ENCODE data around the gene KNG1. TPM values are rescaled to one million over a fixed set of nuclear protein-coding genes. Genes with fewer than 3 reads are reported as not detected.

KNG1 gene
- not detected in 2 replicates for total RNA-seq

DNA sequence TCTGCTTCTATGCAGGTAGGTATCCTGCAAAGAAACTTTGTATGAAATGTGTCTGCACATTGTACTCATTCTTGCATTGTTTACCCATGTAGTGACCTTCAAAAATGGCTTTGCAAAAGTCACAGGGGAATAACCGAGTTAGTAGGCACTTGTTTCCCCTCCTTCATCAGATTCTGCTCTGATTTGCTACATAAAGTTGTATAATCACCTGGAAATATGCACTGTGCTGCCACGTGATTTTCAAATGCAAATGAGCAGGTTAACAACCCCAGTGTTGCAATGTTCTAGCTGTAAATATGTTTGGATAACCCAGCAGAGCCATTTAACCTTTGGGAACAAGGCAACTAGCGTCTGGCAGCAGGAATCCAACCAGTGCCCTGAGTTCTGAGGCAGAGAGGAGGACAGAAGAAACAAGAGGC is at the start of gene KNG1:
Gene KNG1, plus strand, starts transcription at position 321 of the 419 bp plus-strand sequence. CDS start 184 bp downstream, outside the sequence.
- Histone ChIP-seq H3K36me3 (ENCODE audit: control insufficient read depth, insufficient read depth, low read length) (no peaks in the 10 kb centered on the region), H3K4me3 (ENCODE audit: low read depth, low read length) (no peak within 1 kb of the TSS), H3K27me3 (ENCODE audit: control insufficient read depth, insufficient read depth, low read length) (no peaks in the 10 kb centered on the region)
- no peak for DNase-seq (ENCODE audit: low read depth)
- TF ChIP-seq, protein P1, sequence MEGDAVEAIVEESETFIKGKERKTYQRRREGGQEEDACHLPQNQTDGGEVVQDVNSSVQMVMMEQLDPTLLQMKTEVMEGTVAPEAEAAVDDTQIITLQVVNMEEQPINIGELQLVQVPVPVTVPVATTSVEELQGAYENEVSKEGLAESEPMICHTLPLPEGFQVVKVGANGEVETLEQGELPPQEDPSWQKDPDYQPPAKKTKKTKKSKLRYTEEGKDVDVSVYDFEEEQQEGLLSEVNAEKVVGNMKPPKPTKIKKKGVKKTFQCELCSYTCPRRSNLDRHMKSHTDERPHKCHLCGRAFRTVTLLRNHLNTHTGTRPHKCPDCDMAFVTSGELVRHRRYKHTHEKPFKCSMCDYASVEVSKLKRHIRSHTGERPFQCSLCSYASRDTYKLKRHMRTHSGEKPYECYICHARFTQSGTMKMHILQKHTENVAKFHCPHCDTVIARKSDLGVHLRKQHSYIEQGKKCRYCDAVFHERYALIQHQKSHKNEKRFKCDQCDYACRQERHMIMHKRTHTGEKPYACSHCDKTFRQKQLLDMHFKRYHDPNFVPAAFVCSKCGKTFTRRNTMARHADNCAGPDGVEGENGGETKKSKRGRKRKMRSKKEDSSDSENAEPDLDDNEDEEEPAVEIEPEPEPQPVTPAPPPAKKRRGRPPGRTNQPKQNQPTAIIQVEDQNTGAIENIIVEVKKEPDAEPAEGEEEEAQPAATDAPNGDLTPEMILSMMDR (IDR thresholded peaks at IDR 0.05; ENCODE audit: insufficient read depth, low read length, poor library complexity, severe bottlenecking) = no peak

DNA sequence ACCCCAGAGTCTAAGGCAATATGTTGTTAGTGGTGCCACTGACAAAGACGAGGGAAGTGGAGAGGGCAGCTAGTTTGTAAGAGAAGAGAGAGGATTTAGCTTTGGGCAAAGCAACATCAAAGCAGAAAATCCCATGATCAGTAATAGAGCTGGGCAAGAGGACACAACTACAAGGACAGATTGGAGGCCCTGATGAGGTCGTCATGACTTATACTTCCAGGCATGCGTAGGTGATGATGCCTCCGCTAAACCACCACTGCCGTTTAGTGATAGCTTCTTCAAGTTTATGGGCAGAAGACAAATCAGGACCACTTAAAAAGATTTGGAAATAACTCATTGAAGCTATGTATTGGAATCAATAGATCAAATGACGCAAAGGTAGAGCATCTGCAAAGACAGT is 48.7 kb upstream of the KNG1 start:
- DNase-seq (ENCODE audit: low read depth) = no peak
- Histone ChIP-seq H3K4me3 (ENCODE audit: low read depth, low read length) (no peak overlapping the region), H3K36me3 (ENCODE audit: control insufficient read depth, insufficient read depth, low read length) (no peaks in the 10 kb centered on the region), H3K27me3 (ENCODE audit: control insufficient read depth, insufficient read depth, low read length) (peaks cover 3% of the 10 kb centered on the region)
- TF ChIP-seq, protein P1 (IDR thresholded peaks at IDR 0.05; ENCODE audit: insufficient read depth, low read length, poor library complexity, severe bottlenecking) = no peak

DNA sequence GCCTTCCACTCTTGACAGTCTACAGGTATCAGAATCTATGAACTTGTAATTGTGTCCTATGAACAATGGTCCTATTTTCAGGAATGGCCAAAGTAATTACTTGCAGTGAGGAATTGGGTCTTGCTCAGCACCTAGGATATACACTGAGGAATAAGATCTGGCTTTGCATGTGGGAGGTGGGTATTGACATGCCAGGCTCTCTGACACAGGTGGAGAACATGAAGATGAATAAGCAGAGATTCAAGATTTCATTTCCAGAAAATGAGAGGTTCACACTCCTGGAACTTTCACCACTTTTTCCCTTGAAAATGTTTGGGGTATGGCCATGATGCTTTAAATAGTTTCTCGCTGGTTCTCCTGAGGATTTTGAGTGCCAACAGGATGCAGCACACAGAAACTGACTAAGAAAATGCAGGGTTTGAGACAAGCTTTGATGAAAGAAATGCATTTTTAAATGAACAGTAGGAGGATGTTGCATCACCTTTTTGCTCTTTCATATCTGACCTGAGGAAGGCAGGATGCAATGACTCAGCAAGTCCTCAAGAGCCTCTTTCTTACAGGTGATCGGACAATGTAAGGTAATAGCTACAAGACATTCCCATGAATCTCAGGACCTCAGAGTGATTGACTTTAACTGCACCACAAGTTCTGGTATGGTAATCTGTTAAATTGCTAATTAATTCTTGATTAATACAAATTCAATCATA is 47.6 kb upstream of the KNG1 start:
- H3K4me3 ChIP-seq (ENCODE audit: low read depth, low read length) = no peak overlapping the region
- peaks cover 4% of the 10 kb centered on the region for H3K27me3 ChIP-seq (ENCODE audit: control insufficient read depth, insufficient read depth, low read length)
- no peaks in the 10 kb centered on the region for H3K36me3 ChIP-seq (ENCODE audit: control insufficient read depth, insufficient read depth, low read length)
- TF ChIP-seq, protein P1 (IDR thresholded peaks at IDR 0.05; ENCODE audit: insufficient read depth, low read length, poor library complexity, severe bottlenecking) = no peak
- DNase-seq (ENCODE audit: low read depth) = no peak

DNA sequence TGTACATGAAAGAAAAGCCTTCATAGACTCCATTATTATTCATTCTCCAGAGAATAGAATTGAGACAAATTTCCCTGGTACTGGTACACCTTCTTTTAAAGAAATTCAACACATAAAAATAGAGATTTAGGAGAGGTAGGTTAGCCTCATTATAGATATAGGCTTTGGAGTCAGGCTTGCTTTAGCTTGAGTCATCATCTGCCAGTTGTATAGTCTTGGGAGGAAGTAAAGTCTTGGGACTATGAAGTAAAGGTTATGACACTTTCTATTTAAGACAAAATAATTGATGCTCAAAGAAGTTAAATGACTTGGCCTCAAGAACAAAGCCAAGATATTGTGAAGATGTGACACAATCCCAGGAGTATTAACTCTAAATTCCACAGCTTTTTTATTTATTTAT is 47.0 kb upstream of the KNG1 start:
- DNase-seq (ENCODE audit: low read depth) = no peak
- Histone ChIP-seq H3K36me3 (ENCODE audit: control insufficient read depth, insufficient read depth, low read length) (no peaks in the 10 kb centered on the region), H3K4me3 (ENCODE audit: low read depth, low read length) (no peak overlapping the region), H3K27me3 (ENCODE audit: control insufficient read depth, insufficient read depth, low read length) (peaks cover 5% of the 10 kb centered on the region)
- TF ChIP-seq, protein P1 (IDR thresholded peaks at IDR 0.05; ENCODE audit: insufficient read depth, low read length, poor library complexity, severe bottlenecking) = no peak

DNA sequence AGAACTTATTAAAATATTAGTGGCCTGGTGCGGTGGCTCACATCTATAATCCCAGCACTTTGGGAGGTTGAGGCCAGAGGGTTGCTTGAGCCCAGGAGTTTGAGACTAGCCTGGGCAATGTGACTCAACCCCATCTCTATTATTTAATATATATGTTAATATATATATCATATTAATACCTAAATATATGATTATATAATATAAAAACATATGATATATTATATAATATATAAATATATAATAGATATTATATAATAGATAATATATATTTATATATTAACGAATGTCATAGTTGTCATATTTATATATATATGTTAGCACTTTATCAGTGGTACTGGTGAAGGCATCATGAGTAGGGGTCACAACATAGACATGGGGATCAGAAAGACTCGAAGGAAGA is 46.1 kb upstream of the KNG1 start:
- TF ChIP-seq, protein P1 (IDR thresholded peaks at IDR 0.05; ENCODE audit: insufficient read depth, low read length, poor library complexity, severe bottlenecking) = no peak
- no peak for DNase-seq (ENCODE audit: low read depth)
- Histone ChIP-seq H3K36me3 (ENCODE audit: control insufficient read depth, insufficient read depth, low read length) (no peaks in the 10 kb centered on the region), H3K27me3 (ENCODE audit: control insufficient read depth, insufficient read depth, low read length) (peaks cover 5% of the 10 kb centered on the region), H3K4me3 (ENCODE audit: low read depth, low read length) (no peak overlapping the region)

DNA sequence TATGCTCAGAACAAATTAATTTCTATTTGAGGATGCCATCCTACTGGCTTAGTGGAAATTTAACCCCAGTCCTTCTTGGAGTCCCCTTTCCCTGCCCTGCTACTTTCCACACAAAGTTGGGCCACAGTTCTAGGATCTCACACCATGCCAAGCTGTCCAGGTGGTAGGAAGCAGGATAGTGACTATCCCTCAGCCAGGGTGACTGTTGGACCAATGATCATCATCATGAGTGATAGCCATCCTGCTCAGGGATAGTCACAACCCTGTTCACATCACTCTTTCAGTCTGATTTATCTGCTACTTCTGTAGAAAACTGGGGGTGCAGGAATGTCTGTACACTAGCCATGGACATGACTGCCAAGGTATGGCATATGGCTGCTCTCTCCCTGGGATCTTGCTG is 38.6 kb upstream of the KNG1 start:
- TF ChIP-seq, protein P1 (IDR thresholded peaks at IDR 0.05; ENCODE audit: insufficient read depth, low read length, poor library complexity, severe bottlenecking) = no peak
- no peak for DNase-seq (ENCODE audit: low read depth)
- Histone ChIP-seq H3K27me3 (ENCODE audit: control insufficient read depth, insufficient read depth, low read length) (peaks cover 5% of the 10 kb centered on the region), H3K4me3 (ENCODE audit: low read depth, low read length) (no peak overlapping the region), H3K36me3 (ENCODE audit: control insufficient read depth, insufficient read depth, low read length) (no peaks in the 10 kb centered on the region)
